ENCODE data around the gene DLGAP1. TPM values are rescaled to one million over a fixed set of nuclear protein-coding genes. Genes with fewer than 3 reads are reported as not detected.
"Not testable (repeated sequence)": the region's sequence is repeated elsewhere in the genome, so short reads cannot be mapped to it uniquely, and the experiment has no call there.

Gene DLGAP1
- total RNA-seq, 1 donor from 2014 or later, result 3.7 TPM

- H3K27ac Mint-ChIP-seq, result no peak overlapping the region
Measured at GRCh38 chr18:4309227-4309626, 145.9 kb downstream of the DLGAP1 start.

DNA sequence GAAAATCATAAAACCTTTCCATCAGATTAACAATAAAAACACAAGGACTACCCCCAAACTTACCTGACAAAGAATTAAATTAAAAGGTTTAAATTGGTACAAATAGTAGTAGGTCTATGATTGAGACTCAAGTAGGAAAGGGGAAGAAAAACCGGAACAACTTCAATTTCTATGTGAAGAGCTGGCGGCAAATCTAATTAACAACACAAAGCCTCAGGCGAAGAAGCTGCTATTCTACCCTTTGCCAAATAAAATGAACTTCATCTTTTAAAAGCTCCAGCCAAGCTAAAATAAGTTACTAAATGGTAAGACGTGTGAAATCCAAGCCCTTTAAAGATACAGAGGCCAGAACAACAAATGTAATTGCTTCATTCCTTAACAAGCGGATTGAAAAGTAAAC is 146.5 kb downstream of the DLGAP1 start:
- Mint-ChIP-seq H3K4me1 (ENCODE audit: unreplicated experiment) (no peaks in the 10 kb centered on the region), H3K9me3 (no peaks in the 10 kb centered on the region), H3K27ac (no peak overlapping the region), H3K4me3 (no peak overlapping the region), H3K36me3 (no peaks in the 10 kb centered on the region), H3K27me3 (peaks cover 3% of the 10 kb centered on the region)
- TF ChIP-seq, protein P1, sequence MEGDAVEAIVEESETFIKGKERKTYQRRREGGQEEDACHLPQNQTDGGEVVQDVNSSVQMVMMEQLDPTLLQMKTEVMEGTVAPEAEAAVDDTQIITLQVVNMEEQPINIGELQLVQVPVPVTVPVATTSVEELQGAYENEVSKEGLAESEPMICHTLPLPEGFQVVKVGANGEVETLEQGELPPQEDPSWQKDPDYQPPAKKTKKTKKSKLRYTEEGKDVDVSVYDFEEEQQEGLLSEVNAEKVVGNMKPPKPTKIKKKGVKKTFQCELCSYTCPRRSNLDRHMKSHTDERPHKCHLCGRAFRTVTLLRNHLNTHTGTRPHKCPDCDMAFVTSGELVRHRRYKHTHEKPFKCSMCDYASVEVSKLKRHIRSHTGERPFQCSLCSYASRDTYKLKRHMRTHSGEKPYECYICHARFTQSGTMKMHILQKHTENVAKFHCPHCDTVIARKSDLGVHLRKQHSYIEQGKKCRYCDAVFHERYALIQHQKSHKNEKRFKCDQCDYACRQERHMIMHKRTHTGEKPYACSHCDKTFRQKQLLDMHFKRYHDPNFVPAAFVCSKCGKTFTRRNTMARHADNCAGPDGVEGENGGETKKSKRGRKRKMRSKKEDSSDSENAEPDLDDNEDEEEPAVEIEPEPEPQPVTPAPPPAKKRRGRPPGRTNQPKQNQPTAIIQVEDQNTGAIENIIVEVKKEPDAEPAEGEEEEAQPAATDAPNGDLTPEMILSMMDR (conservative IDR thresholded peaks at IDR 0.05), result no peak
- no peak for DNase-seq (ENCODE audit: extremely low spot score, unreplicated experiment)

More at GRCh38 chr18:4309227-4309626, 145.9 kb downstream of the DLGAP1 start:
- peaks cover 3% of the 10 kb centered on the region for H3K27me3 Mint-ChIP-seq
- H3K4me3 Mint-ChIP-seq, result no peak overlapping the region
- DNase-seq (ENCODE audit: extremely low spot score, unreplicated experiment), result no peak
- TF ChIP-seq, protein P1 (conservative IDR thresholded peaks at IDR 0.05), result no peak
- no peaks in the 10 kb centered on the region for H3K4me1 Mint-ChIP-seq (ENCODE audit: unreplicated experiment)
- no peaks in the 10 kb centered on the region for H3K36me3 Mint-ChIP-seq
- no peaks in the 10 kb centered on the region for H3K9me3 Mint-ChIP-seq

GRCh38 chr18:4299395-4299794 is 155.7 kb downstream of the DLGAP1 start:
- Mint-ChIP-seq H3K4me1 (ENCODE audit: unreplicated experiment) (no peaks in the 10 kb centered on the region), H3K4me3 (no peak overlapping the region), H3K27me3 (no peaks in the 10 kb centered on the region), H3K36me3 (no peaks in the 10 kb centered on the region), H3K27ac (no peak overlapping the region), H3K9me3 (no peaks in the 10 kb centered on the region)
- no peak for DNase-seq (ENCODE audit: extremely low spot score, unreplicated experiment)
- TF ChIP-seq, protein P1 (conservative IDR thresholded peaks at IDR 0.05), result no peak

DNA sequence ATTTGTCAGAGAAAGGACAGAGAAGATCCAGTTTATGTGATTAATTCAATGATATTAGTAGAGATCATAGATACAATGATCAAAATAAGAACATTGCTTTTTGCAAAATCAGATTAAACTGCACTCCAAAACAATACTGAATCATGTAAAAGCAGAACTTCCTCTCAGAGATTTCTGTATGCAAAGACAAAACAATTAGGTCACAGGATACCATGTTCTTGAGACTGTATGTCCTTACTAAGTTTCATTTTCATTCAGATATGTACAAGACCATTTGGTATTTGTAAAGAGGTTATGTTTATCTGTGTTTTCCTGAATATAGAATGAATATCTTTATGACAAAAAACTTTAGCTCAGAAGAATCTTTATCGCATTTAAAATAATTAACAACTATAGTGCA is 161.8 kb downstream of the DLGAP1 start:
- no peak for DNase-seq (ENCODE audit: extremely low spot score, unreplicated experiment)
- Mint-ChIP-seq H3K36me3 (no peaks in the 10 kb centered on the region), H3K27me3 (no peaks in the 10 kb centered on the region), H3K4me1 (ENCODE audit: unreplicated experiment) (no peaks in the 10 kb centered on the region), H3K4me3 (no peak overlapping the region), H3K27ac (no peak overlapping the region), H3K9me3 (no peaks in the 10 kb centered on the region)
- TF ChIP-seq, protein P1 (conservative IDR thresholded peaks at IDR 0.05), result no peak

- Mint-ChIP-seq H3K27ac (no peak overlapping the region), H3K9me3 (no peaks in the 10 kb centered on the region), H3K27me3 (no peaks in the 10 kb centered on the region), H3K36me3 (no peaks in the 10 kb centered on the region), H3K4me1 (ENCODE audit: unreplicated experiment) (no peaks in the 10 kb centered on the region), H3K4me3 (no peak overlapping the region)
- TF ChIP-seq, protein P1 (conservative IDR thresholded peaks at IDR 0.05), result no peak
- no peak for DNase-seq (ENCODE audit: extremely low spot score, unreplicated experiment)
Measured at GRCh38 chr18:4292696-4293095, 162.4 kb downstream of the DLGAP1 start.

DNA sequence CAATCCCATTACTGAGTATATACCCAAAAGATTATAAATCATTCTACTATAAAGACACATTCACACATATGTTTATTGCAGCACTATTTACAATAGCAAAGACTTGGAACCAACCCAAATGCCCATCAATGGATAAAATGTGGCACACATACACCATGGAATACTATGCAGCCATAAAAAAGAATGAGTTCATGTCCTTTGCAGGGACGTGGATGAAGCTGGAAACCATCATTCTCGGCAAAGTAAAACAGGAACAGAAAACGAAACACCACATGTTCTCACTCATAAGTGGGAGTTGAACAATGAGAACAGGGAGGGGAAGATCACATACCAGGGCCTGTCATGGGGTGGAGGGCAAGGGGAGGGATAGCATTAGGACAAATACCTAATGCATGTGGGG is 167.8 kb downstream of the DLGAP1 start:
- H3K9me3 Mint-ChIP-seq; H3K27ac Mint-ChIP-seq; DNase-seq (ENCODE audit: extremely low spot score, unreplicated experiment); H3K36me3 Mint-ChIP-seq; H3K4me1 Mint-ChIP-seq (ENCODE audit: unreplicated experiment); H3K4me3 Mint-ChIP-seq; H3K27me3 Mint-ChIP-seq: not testable (repeated sequence)

Data from type B pancreatic cell (in vitro differentiated cells).